Stimulated activated CD4-positive, alpha-beta T cell treated with anti-CD3 and anti-CD28 coated beads, Interleukin-4, amount 100 ng/mL, for 48 hours (primary cell): ENCODE data around the gene IQUB.
"Not testable (repeated sequence)": the region's sequence is repeated elsewhere in the genome, so short reads cannot be mapped to it uniquely, and the experiment has no call there.

Experiments
- DNase-seq, 2 donors: peaks; one replicate each; pipeline ENCODE4 v3.0.0-alpha.2; 2020; ENCODE audit warnings: low read depth in 2 of 2

IQUB gene

GRCh38 chr7:123534383-123535260 lies at the start of gene IQUB:
Gene IQUB (minus strand): TSS chr7:123534595. CDS start chr7:123512340, 22,255 bp downstream.
- DNase-seq, result peak; percentile 98

DNA sequence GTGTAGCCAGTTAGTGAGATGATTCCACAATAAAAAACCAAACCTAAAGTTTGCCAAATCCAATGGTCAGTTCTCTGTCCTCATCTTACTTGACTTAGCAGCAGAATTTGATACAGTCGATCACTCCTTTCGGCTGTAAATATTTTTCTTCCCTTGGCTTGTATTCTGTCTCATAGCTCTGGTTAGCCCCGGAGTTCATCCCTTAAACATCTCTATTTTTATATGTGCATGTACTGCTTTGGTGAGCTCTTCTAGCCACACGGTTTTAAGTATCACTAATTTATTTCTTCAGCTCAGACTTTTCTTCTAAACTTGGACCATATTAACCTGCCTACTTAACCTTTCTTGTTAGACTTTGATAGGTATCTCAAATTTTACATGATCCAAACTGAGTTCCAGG lies 49.4 kb upstream of the IQUB start:
- DNase-seq, result no peak

DNA sequence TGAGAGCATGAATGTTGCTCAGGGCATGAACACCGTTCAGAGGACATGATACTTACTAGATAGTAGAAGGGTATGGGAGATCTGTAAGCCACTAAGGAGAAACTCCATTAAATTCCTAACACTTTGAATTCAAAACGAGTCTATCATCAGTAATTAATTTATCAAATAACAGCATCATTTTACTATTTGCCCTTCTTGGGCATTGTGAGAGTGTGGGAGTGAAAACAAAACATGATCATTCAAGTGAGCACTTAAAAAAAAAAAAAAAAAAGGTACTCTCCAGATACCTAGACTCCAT lies 46.7 kb upstream of the IQUB start:
- no peak for DNase-seq

DNA sequence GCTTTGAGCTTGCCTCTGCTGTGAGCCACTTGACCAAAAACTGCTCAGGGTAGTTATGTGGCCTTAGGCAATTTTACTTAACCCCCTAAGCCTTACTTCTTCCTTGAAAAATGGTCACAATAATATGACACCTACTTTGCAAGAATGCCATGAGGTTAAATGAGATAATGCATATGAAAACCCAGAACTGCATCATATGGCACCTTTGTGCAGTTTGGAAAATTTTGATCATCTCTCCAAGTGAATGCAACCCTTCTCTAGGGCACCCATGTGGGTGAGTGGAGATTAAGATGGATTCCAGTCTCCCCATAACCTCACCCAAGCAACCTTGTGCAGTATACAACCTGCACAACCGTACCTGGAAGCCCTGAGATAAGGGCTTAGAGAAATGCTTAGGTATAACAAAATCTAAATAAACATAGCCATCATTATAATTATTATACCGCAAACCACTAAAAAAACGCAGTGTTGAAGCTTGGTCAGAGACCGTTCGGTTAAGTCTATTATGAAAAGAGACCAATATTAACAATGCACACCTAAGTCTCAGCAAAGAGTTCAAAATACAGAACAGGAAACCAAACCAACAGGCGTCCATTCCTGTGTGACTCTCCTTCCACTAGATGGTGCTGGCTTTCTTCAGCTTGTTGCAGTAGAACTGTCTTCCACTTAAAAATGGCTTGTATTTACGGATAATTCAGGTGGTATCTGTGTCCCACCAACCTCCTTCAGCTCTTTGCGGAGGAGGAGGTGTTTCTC lies 46.2 kb upstream of the IQUB start:
- no peak for DNase-seq

DNA sequence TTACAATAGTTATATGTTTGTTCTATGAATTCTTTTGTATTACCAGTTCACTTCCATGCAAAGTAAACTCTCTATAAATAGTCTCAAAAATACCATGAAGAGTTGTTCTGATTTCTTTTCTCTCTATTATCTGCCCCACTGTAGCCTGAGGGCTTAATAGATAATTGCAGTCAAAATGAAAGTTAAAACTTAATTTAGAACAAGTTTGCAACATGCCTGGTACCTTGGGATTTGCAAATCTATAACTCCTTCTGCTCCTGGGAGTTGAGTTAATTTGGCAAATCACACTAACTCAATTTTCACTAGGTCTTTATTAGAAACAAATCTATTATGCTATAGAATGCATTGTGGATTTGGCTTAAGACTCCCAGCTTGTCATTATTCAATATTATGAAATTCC lies 45.0 kb upstream of the IQUB start:
- DNase-seq, result no peak

DNA sequence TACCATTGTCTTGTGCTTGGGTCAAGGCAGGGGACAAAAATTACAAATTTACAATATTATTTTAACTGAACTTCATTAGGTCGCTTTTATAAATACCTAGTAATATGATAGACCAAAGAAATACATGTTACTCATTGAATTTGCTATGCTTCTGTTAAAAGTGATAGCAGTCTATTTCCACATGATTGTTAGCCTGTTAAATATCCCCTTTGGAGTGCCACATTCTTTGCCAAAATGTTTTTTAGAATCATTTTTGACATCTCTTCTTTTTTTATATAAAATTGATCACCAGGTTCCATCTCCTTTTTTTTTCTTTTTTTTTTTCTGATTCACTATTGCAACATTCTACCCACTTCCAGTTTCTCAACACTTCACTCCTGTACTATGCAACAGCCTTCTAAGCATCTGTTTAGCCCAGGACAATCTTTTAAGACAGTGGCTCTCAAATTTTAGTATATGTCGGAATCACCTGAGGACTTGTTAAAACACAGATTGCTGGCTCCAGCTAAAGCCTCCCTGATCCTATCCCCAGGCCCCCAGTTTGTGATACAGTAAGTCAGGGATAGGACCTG lies 39.6 kb upstream of the IQUB start:
- no peak for DNase-seq

DNA sequence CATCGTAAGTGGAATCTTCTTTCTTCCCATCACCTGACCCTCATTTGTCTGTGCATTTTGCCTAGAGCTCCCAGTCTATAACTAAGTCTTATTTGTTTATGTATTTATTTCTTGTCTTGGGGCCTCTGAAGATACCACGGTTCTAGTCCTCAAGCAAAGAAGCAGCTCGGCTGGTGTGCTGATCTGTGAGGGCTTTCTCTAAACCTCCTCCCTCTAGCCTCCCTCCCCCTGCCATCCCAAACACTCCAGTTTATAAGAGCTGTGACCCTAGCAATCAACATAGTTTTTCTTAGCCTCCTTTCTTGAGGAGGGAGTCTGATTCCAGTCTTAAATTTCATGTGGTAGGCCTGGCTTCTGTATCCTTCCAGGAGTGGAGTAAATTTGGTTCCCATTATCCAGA lies 38.9 kb upstream of the IQUB start:
- no peak for DNase-seq

GRCh38 chr7:123571684-123572083 lies 37.3 kb upstream of the IQUB start:
- DNase-seq, result no peak

- DNase-seq, result no peak
Measured at GRCh38 chr7:123571187-123571586, 36.8 kb upstream of the IQUB start.

GRCh38 chr7:123570390-123571182 lies 36.2 kb upstream of the IQUB start:
- no peak for DNase-seq

DNA sequence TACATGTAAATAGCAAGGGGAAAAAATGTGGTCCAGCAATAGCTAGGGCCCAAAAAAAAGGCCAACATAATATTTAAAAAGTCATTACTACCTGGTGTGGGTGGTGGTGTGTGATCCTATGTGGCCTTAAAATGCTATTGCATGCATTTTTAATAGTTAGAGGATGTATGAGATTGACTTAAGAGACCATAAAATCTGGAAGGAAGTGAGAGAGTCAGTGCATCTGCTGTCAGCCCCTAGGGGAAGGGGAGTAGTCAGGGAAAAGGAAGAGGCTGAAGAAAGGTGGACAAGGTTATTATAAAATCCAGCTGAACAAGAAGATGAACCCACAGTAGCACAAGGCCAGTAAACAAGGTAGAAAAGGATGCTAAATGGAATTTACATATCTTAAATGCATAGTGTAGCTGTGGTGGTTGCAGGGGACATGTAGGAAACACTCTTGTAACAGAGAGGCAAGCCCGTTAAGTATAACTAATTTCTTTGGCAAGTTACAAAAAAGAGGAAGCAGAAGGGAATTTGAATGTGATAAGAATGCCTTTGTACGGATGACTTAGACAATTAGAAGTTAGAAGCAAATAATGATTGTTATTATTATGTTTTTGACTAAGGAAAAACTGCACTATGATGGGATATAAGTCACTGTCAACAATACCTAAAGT lies 35.1 kb upstream of the IQUB start:
- no peak for DNase-seq

DNA sequence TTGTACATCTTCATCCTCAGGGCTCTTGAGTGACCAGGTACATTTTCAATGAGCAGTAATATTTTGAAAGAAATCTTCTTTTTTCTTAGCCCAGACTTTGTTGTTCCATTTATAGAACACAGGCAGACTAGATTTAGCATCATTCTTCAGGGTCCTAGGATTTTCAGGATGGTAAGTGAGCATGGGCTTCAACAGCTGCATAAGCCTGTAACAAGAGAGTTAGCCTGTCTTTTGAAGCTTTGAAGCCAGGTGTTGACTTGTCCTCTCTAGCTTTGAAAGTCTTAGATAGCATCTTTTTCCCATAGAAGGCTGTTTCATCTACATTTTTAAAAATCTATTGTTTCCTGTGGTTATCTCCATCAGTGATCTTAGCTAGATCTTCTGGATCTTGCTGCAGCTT lies 27.7 kb upstream of the IQUB start:
- DNase-seq, result no peak

DNA sequence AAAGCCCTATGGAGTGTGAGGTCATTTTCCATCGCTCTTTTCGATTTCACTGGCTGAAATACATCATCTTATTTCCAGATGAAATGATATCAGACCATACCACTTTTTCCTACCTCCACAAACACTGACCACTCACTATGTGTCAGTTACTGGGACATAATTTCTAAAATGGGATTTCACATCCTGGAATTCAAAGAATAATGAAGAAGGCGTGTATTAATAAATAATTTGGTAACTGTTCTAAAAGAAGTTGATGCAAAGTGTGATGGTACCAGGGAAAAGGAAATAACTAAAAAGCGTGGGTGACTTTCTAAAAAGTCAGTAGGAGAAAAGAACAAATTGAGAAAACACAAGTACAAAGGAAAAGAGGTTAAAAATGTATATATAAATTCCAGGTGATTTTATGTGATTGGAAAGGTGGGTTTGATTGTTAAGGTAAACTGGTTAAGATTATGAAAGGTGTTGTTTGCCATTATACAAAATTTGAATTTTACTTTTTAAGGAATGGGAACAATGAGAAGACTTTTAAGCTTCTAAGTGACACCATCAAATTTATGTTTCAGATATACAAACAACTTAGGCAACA lies 24.0 kb upstream of the IQUB start:
- DNase-seq, result no peak

DNA sequence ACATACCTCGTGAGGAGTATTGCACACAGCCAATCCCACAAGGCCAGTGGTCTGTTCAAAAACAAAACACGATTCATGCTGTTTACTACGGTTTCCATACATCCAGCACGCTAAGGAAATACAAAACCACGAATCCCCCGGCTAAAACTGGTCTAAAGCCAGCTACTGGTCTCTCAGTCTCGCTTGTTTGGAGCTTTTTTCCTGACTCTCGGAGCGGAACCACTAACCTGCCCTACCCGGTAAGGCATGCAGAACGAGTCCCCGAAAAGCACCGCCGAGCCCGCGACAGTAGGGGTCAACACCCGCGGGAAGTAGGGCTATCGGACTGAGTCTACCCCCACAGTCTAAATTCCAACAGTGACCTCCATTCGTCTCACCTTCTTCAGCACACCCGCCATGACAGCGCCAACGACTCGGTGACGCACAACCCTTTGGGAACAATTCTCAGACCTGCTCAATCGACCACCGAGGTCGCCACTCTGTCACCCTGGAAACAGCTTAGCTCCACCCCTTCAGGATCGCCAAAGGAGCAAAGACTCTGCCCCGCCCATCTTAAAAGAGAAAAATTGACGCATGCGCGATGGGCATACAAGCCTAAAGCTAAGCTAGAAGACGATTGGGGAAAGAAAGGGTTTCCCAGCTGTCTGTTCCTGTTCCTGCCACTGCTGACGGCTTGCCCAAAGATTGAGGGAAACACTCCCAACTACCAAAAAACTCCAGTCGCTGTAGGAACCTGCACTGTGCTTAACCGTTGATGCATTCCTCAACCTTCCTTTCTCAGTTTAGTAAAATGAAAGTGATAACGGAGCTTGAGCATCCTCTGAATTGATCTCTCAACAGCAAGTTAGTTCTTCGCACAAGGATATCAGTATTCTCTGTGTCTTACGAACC lies 23.2 kb upstream of the IQUB start, which contains the start of gene NDUFA5:
Gene NDUFA5, minus strand, starts transcription at position 421 of the 891 bp plus-strand sequence. Its CDS starts 23 bp downstream, at position 398.
- peak; percentile 88 to 95 for DNase-seq

DNA sequence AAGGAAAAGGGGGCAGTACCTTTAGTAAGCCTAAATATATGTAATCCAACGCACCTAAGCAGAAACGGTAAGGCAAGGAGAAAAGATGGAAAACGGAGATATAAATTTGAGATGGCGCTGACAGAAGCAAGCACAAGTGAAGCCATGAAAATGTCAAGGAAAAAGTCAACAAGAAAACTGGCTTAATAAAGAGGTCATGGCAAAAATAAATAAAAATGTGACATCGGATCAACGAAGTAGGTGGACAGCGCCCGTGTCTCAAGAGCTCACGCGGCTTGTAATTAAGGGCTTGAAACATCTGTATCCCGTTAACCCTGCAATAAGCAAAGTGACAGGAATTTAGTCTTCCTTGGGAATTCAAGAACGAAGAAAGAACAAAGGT lies 22.6 kb upstream of the IQUB start:
- DNase-seq, result no peak

DNA sequence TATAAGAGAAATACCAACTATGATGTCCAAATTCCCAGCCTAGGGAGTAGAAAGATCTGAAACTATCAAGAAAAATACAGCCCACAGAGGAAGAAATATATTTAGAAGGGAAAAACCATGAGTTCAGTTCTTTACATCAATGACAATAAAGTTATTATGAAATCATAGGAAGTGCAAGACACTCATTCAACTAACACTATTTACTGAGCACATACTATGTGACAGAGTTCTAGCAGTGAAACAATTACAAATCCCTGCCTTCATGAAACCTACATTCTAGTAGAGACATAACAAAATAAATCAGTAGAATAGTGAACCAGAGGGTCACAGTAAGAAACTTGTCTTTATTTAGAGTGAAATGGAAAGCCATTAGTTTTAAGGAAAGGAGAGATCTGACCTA lies 21.1 kb upstream of the IQUB start:
- DNase-seq, result no peak

- DNase-seq, result no peak
Measured at GRCh38 chr7:123553159-123553558, 18.8 kb upstream of the IQUB start.

- DNase-seq, result no peak
Measured at GRCh38 chr7:123552641-123553040, 18.2 kb upstream of the IQUB start.

DNA sequence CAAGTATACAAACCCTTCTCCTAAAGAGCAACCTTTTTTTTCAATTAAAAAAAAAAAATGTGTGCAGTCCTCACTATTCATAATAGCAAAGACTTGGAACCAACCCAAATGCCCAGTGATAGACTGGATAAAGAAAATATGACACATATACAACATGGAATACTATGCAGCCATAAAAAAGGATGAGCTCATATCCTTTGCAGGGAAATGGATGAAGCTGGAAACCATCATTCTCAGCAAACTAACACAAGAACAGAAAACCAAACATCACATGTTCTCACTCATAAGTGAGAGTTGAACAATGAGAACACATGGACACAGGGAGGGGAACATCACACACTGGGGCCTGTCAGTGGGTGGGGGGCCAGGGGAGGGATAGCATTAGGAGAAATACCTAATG lies 17.7 kb upstream of the IQUB start:
- DNase-seq, result not testable (repeated sequence)

- no peak for DNase-seq
Measured at GRCh38 chr7:123548406-123548805, 14.0 kb upstream of the IQUB start.
